ENCODE data around the gene SNTB2.
"Not testable (repeated sequence)": the region's sequence is repeated elsewhere in the genome, so short reads cannot be mapped to it uniquely, and the experiment has no call there.

- TF ChIP-seq POLR2A (IDR thresholded peaks at IDR 0.05; ENCODE audit: low read depth, low read length); POLR2AphosphoS5 (IDR thresholded peaks at IDR 0.05; ENCODE audit: low read depth, low read length); TAF1 (IDR thresholded peaks at IDR 0.05; ENCODE audit: borderline replicate concordance, low read depth, low read length): not testable (repeated sequence)
Observed at GRCh38 chr16:69149621-69150020, 37.3 kb upstream of the SNTB2 start.

All from GM12892 (cell line).